ENCODE measurements around the gene ZC2HC1C. TPM values are rescaled to one million over a fixed set of nuclear protein-coding genes. Genes with fewer than 3 reads are reported as not detected.

Gene ZC2HC1C
- total RNA-seq, 4 donors from 2014 or later, result 5.3 to 13.1 (median 7.3) TPM

GRCh38 chr14:75094896-75095295 lies 25.5 kb downstream of the ZC2HC1C start:
- in situ Hi-C loops (cut with MboI; ENCODE audit: low sequenced_read_pairs in 4 of 4) (loop anchor here in 2 of 4 donors (25.0 kb wide), 1 partner anchor 158 kb away; no protein-coding TSS in a partner anchor), intact Hi-C loops (cut with DNase I; ENCODE audit: low total_unique reads) (no loop called here)
- no peak for ATAC-seq

DNA sequence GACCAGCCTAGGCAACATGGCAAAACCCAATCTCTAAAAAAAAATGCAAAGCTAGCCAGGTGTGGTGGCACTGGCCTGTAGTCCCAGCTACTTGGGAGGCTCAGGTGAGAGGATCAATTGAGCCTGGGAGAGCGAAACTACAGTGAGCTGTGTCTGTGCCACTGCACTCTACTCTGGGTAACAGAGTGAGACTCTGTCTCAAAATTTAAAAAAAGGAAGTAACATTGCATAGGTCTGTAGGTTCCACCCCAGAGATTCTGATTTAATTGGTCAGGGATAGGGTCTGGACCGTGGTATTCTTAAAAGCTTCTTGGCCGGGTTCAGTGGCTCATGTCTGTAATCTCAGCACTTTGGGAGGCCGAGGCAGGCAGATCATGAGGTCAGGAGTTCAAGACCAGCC lies 26.2 kb downstream of the ZC2HC1C start:
- H3K27me3 ChIP-seq, result no peaks in the 10 kb centered on the region
- in situ Hi-C loops (cut with MboI; ENCODE audit: low sequenced_read_pairs in 4 of 4), result loop anchor here in 2 of 4 donors (25.0 kb wide), 1 partner anchor 158 kb away; no protein-coding TSS in a partner anchor
- ATAC-seq, result no peak

More at GRCh38 chr14:75094896-75095295, 25.5 kb downstream of the ZC2HC1C start:
- Histone ChIP-seq H3K4me3 (no peak overlapping the region), H3K27me3 (no peaks in the 10 kb centered on the region), H3K36me3 (peaks cover 0 to 72% of the 10 kb centered on the region in 2 donors), H3K27ac (no peak overlapping the region), H3K9me3 (no peaks in the 10 kb centered on the region), H3K4me1 (peaks cover 31 to 34% of the 10 kb centered on the region in 2 donors)
- no peak for DNase-seq
- TF ChIP-seq, protein P1, sequence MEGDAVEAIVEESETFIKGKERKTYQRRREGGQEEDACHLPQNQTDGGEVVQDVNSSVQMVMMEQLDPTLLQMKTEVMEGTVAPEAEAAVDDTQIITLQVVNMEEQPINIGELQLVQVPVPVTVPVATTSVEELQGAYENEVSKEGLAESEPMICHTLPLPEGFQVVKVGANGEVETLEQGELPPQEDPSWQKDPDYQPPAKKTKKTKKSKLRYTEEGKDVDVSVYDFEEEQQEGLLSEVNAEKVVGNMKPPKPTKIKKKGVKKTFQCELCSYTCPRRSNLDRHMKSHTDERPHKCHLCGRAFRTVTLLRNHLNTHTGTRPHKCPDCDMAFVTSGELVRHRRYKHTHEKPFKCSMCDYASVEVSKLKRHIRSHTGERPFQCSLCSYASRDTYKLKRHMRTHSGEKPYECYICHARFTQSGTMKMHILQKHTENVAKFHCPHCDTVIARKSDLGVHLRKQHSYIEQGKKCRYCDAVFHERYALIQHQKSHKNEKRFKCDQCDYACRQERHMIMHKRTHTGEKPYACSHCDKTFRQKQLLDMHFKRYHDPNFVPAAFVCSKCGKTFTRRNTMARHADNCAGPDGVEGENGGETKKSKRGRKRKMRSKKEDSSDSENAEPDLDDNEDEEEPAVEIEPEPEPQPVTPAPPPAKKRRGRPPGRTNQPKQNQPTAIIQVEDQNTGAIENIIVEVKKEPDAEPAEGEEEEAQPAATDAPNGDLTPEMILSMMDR (IDR thresholded peaks at IDR 0.05 in 4 of 5, conservative IDR thresholded peaks at IDR 0.05 in 1 of 5), result no peak
- TF ChIP-seq POLR2A (IDR thresholded peaks at IDR 0.05), result no peak

DNA sequence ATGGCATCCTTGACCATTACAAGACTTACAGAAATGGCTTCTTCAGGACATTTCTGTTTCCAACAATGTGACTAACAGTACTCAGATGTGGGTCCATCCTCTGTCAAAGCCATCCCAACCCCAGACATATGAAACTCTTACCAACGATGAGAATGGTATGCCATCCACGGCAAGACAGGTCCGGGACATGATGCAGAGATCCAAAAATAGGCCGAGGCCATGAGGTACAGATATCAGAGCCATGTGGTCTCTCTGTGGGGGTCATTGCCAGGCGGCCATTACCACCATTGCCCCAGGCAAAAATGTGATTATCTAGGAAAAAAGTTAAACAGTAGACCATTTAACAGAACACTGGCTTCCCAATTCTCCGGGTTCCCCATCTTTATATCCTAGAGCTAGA lies 27.5 kb downstream of the ZC2HC1C start:
- DNase-seq (peak; percentile 5 to 69), ATAC-seq (peak; percentile 45 to 79)
- TF ChIP-seq, protein P1 (IDR thresholded peaks at IDR 0.05 in 4 of 5, conservative IDR thresholded peaks at IDR 0.05 in 1 of 5), result no peak
- TF ChIP-seq POLR2A (IDR thresholded peaks at IDR 0.05), result no peak
- Histone ChIP-seq H3K27ac (peak overlapping the region; percentile 71 to 84 (median 79)), H3K36me3 (peaks cover 0 to 72% of the 10 kb centered on the region in 2 donors), H3K9me3 (no peaks in the 10 kb centered on the region), H3K27me3 (no peaks in the 10 kb centered on the region), H3K4me3 (no peak overlapping the region), H3K4me1 (peaks cover 31 to 34% of the 10 kb centered on the region in 2 donors)
- in situ Hi-C loops (cut with MboI; ENCODE audit: low sequenced_read_pairs in 4 of 4) (loop anchor here in 2 of 4 donors (25.0 kb wide), 1 partner anchor 160 kb away; no protein-coding TSS in a partner anchor), intact Hi-C loops (cut with DNase I; ENCODE audit: low total_unique reads) (no loop called here)

More for the DNA sequence above, 26.2 kb downstream of the ZC2HC1C start:
- no peak for DNase-seq
- Histone ChIP-seq H3K9me3 (no peaks in the 10 kb centered on the region), H3K27ac (no peak overlapping the region), H3K4me3 (no peak overlapping the region), H3K36me3 (peaks cover 0 to 71% of the 10 kb centered on the region in 2 donors), H3K4me1 (peaks cover 31 to 34% of the 10 kb centered on the region in 2 donors)
- intact Hi-C loops (cut with DNase I; ENCODE audit: low total_unique reads), result no loop called here
- TF ChIP-seq POLR2A (IDR thresholded peaks at IDR 0.05), result no peak
- TF ChIP-seq, protein P1 (IDR thresholded peaks at IDR 0.05 in 4 of 5, conservative IDR thresholded peaks at IDR 0.05 in 1 of 5), result no peak

GRCh38 chr14:75098212-75098611 lies 28.8 kb downstream of the ZC2HC1C start:
- Histone ChIP-seq H3K36me3 (peaks cover 0 to 70% of the 10 kb centered on the region in 2 donors), H3K27me3 (no peaks in the 10 kb centered on the region), H3K9me3 (no peaks in the 10 kb centered on the region), H3K4me1 (peaks cover 30 to 31% of the 10 kb centered on the region in 2 donors), H3K27ac (peak overlapping the region; percentile 71 to 84 (median 79)), H3K4me3 (no peak overlapping the region)
- in situ Hi-C loops (cut with MboI; ENCODE audit: low sequenced_read_pairs in 4 of 4) (loop anchor here in 2 of 4 donors (25.0 kb wide), 1 partner anchor 161 kb away; no protein-coding TSS in a partner anchor), intact Hi-C loops (cut with DNase I; ENCODE audit: low total_unique reads) (no loop called here)
- TF ChIP-seq POLR2A (IDR thresholded peaks at IDR 0.05), result no peak
- TF ChIP-seq, protein P1 (IDR thresholded peaks at IDR 0.05 in 4 of 5, conservative IDR thresholded peaks at IDR 0.05 in 1 of 5), result no peak
- ATAC-seq (peak in 1 of 2 donors; percentile 35), DNase-seq (no peak)
